Breast epithelium (tissue), 3 donors: Measurements from ENCODE around the gene SLC10A7.

Experiments
- POLR2A ChIP-seq: fragments of 450-650 bp; IDR thresholded peaks from one replicate; pipeline ENCODE4 v1.6.1; 2016; ENCODE audit warnings: antibody characterized with exemption, mild to moderate bottlenecking, moderate library complexity
- POLR2AphosphoS5 ChIP-seq, 3 donors: sonication (generic); formaldehyde crosslinking; IDR thresholded peaks; one replicate each; pipeline ENCODE4 v1.6.1; 2017; ENCODE audit warnings: antibody characterized with exemption in 3 of 3
- TF ChIP-seq, protein P1 (sequence below), 3 donors: fragments of 450-650 bp; IDR thresholded peaks; one replicate each; pipeline ENCODE4 v1.5.1; 2016 to 2017; ENCODE audit warnings: antibody characterized with exemption in 3 of 3, mild to moderate bottlenecking in 3 of 3, moderate library complexity in 3 of 3

DNA sequence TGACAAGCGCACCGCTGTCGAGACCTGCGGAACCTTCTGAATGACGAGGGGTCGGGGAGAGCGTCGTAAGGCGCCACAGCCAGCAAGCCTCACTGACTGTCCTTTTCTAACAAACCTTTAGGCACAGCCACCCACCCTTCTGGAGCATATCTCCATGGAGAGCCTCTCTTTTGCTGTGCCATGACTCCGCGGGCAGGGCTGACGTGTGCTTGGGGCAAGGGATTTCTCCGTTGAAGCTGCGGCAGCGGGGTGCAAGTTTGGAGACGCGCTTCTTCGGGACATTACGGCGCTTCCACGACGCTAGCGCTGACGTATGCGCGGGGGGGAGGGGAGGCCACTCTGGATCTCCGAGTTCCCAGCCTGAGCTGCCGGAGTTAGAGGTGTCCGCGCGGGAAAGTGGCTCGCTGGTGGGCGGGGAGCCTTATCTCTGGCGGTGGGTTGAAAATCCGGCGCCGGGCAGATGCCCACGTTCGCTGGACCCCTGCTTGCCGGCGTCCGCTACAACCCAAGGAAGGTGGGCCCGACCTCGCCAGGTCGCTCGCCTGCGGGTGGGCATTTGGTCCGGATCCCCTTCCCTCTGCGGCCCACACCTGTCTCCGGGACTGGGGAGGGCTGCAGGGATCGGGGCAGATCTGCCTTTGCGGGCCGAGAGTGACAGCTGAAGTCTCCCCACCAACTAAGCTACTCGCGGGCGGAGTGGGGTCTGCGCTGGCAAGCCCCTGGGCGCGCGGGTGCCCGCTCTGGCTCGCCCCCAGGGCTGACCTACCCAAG, 543 bp upstream of the SLC10A7 start:
- TF ChIP-seq, protein P1, sequence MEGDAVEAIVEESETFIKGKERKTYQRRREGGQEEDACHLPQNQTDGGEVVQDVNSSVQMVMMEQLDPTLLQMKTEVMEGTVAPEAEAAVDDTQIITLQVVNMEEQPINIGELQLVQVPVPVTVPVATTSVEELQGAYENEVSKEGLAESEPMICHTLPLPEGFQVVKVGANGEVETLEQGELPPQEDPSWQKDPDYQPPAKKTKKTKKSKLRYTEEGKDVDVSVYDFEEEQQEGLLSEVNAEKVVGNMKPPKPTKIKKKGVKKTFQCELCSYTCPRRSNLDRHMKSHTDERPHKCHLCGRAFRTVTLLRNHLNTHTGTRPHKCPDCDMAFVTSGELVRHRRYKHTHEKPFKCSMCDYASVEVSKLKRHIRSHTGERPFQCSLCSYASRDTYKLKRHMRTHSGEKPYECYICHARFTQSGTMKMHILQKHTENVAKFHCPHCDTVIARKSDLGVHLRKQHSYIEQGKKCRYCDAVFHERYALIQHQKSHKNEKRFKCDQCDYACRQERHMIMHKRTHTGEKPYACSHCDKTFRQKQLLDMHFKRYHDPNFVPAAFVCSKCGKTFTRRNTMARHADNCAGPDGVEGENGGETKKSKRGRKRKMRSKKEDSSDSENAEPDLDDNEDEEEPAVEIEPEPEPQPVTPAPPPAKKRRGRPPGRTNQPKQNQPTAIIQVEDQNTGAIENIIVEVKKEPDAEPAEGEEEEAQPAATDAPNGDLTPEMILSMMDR (IDR thresholded peaks at IDR 0.05): no peak
- TF ChIP-seq POLR2AphosphoS5 (IDR thresholded peaks at IDR 0.05) (peak; percentile 14 to 18 (median 15)), POLR2A (peak; percentile 13)
